WTC11 (cell line): ENCODE results near the gene DTX3L. TPM values are rescaled to one million over a fixed set of nuclear protein-coding genes. Genes with fewer than 3 reads are reported as not detected.

Source experiments
- ATAC-seq: fragments of 200-7000 bp; cut with Tn5 transposase; 2 replicates; pipeline ENCODE4 v1.10.0; 2021; ENCODE audit warnings: mild to moderate bottlenecking, moderate library complexity
- CTCF ChIA-PET: fragments of 300-600 bp; sonication (Branson Sonifier 250); formaldehyde crosslinking; loops from one replicate; lab custom pipeline; 2021; ENCODE audit warnings: antibody characterized with exemption; lab: Charles Lee
- POLR2A ChIA-PET: fragments of 350-600 bp; sonication (Branson Sonifier 250); formaldehyde crosslinking; loops from one replicate; lab custom pipeline; 2021; ENCODE audit warnings: antibody characterized with exemption; lab: Charles Lee
- DNase-seq: peaks from one replicate; pipeline ENCODE4 v3.0.0; 2021; ENCODE audit warnings: low spot score
- H3K27ac Mint-ChIP-seq: 2 replicates; pipeline ENCODE4 v1.8.0; 2021; ENCODE audit warnings: mixed read lengths
- H3K27me3 Mint-ChIP-seq: 2 replicates; pipeline ENCODE4 v1.8.0; 2021; ENCODE audit warnings: low read depth, mild to moderate bottlenecking, moderate library complexity, mixed read lengths
- H3K36me3 Mint-ChIP-seq: 2 replicates; pipeline ENCODE4 v1.8.0; 2021; ENCODE audit warnings: mixed read lengths
- H3K4me1 Mint-ChIP-seq: 2 replicates; pipeline ENCODE4 v1.8.0; 2022; ENCODE audit warnings: mixed read lengths
- H3K4me3 Mint-ChIP-seq: 2 replicates; pipeline ENCODE4 v1.8.0; 2021; ENCODE audit warnings: mild to moderate bottlenecking, moderate library complexity, mixed read lengths
- H3K9me3 Mint-ChIP-seq: 2 replicates; pipeline ENCODE4 v1.8.0; 2021; ENCODE audit warnings: mixed read lengths
- EMX1 ChIP-seq: fragments of 250-450 bp; sonication (Bioruptor Pico); IDR thresholded peaks from 2 replicates; pipeline ENCODE4 v1.8.0; 2021; ENCODE audit warnings: mild to moderate bottlenecking
- FOXJ3 ChIP-seq: sonication (generic); formaldehyde crosslinking; IDR thresholded peaks from 2 replicates; pipeline ENCODE4 v1.9.0; 2021; ENCODE audit warnings: missing genetic modification reagents, mild to moderate bottlenecking, borderline replicate concordance
- FOXK1 ChIP-seq: sonication (generic); formaldehyde crosslinking; IDR thresholded peaks from 2 replicates; pipeline ENCODE4 v1.8.0; 2022; ENCODE audit warnings: mild to moderate bottlenecking, moderate library complexity, missing genetic modification reagents
- FOXP1 ChIP-seq: sonication (generic); formaldehyde crosslinking; IDR thresholded peaks from 2 replicates; pipeline ENCODE4 v1.8.0; 2022; ENCODE audit warnings: missing genetic modification reagents, mild to moderate bottlenecking, moderate library complexity, borderline replicate concordance
- GABPB1 ChIP-seq: sonication (generic); formaldehyde crosslinking; IDR thresholded peaks from 2 replicates; pipeline ENCODE4 v1.8.1; 2023; ENCODE audit warnings: mild to moderate bottlenecking, missing genetic modification reagents
- GRHL2 ChIP-seq: fragments of 250-450 bp; sonication (Bioruptor Pico); IDR thresholded peaks from 2 replicates; pipeline ENCODE4 v1.8.0; 2022; ENCODE audit warnings: mild to moderate bottlenecking, moderate library complexity; ENCODE audit not compliant: insufficient replicate concordance, severe bottlenecking
- HMGA2 ChIP-seq: fragments of 250-450 bp; sonication (Bioruptor Pico); IDR thresholded peaks from 2 replicates; pipeline ENCODE4 v1.4.0; 2021; ENCODE audit warnings: mild to moderate bottlenecking, moderate library complexity
- KAT7 ChIP-seq: sonication (generic); formaldehyde crosslinking; IDR thresholded peaks from 2 replicates; pipeline ENCODE4 v1.8.1; 2023; ENCODE audit warnings: missing genetic modification reagents, mild to moderate bottlenecking, borderline replicate concordance
- OVOL2 ChIP-seq: fragments of 250-450 bp; sonication (Bioruptor Pico); IDR thresholded peaks from 2 replicates; pipeline ENCODE4 v1.9.0; 2021; ENCODE audit warnings: mild to moderate bottlenecking, borderline replicate concordance
- PRRX2 ChIP-seq: fragments of 250-450 bp; sonication (Bioruptor Pico); IDR thresholded peaks from 2 replicates; pipeline ENCODE4 v1.8.0; 2021; ENCODE audit warnings: mild to moderate bottlenecking
- TP53 ChIP-seq: sonication (generic); formaldehyde crosslinking; IDR thresholded peaks from 2 replicates; pipeline ENCODE4 v1.8.1; 2023; ENCODE audit warnings: mild to moderate bottlenecking, missing genetic modification reagents
- ZNF138 ChIP-seq: sonication (generic); formaldehyde crosslinking; conservative IDR thresholded peaks from 2 replicates; pipeline ENCODE4 v1.8.1; 2022; ENCODE audit warnings: mild to moderate bottlenecking, moderate library complexity, missing genetic modification reagents
- ZNF317 ChIP-seq: sonication (generic); formaldehyde crosslinking; IDR thresholded peaks from 2 replicates; pipeline ENCODE4 v1.8.1; 2023; ENCODE audit warnings: low read depth, mild to moderate bottlenecking, moderate library complexity, missing genetic modification reagents, borderline replicate concordance
- ZNF396 ChIP-seq: fragments of 250-450 bp; sonication (Bioruptor Pico); IDR thresholded peaks from 2 replicates; pipeline ENCODE4 v1.8.0; 2021; ENCODE audit warnings: mild to moderate bottlenecking, moderate library complexity, borderline replicate concordance
- ZNF416 ChIP-seq: fragments of 250-450 bp; sonication (Bioruptor Pico); IDR thresholded peaks from 2 replicates; pipeline ENCODE4 v1.9.0; 2021; ENCODE audit warnings: mild to moderate bottlenecking, inconsistent platforms
- ZNF423 ChIP-seq: fragments of 250-450 bp; sonication (Bioruptor Pico); IDR thresholded peaks from 2 replicates; pipeline ENCODE4 v2.1.2; 2022; ENCODE audit warnings: mild to moderate bottlenecking, moderate library complexity
- total RNA-seq: library from RNA; stranded (reverse); gene quantifications from 3 replicates; pipeline ENCODE4 v1.2.3, GENCODE V29; 2021
- TF ChIP-seq, protein P1 (sequence below): sonication (generic); formaldehyde crosslinking; IDR thresholded peaks from 2 replicates; pipeline ENCODE4 v1.8.1; 2023; ENCODE audit warnings: mild to moderate bottlenecking, missing genetic modification reagents, moderate library complexity
- TF ChIP-seq, protein P2 (sequence below): sonication (generic); formaldehyde crosslinking; IDR thresholded peaks from 2 replicates; pipeline ENCODE4 v1.8.1; 2022; ENCODE audit warnings: mild to moderate bottlenecking, missing genetic modification reagents, moderate library complexity, borderline replicate concordance
- TF ChIP-seq, protein P3 (sequence below): sonication (generic); formaldehyde crosslinking; IDR thresholded peaks from 2 replicates; pipeline ENCODE4 v1.8.1; 2023; ENCODE audit warnings: mild to moderate bottlenecking, missing genetic modification reagents, borderline replicate concordance
- TF ChIP-seq, protein P4 (sequence below): fragments of 250-450 bp; sonication (Bioruptor Pico); IDR thresholded peaks from 2 replicates; pipeline ENCODE4 v1.9.0; 2021; ENCODE audit warnings: mild to moderate bottlenecking
- TF ChIP-seq, protein P5 (sequence below): sonication (generic); formaldehyde crosslinking; IDR thresholded peaks from 2 replicates; pipeline ENCODE4 v1.8.0; 2022; ENCODE audit warnings: mild to moderate bottlenecking, missing genetic modification reagents
- TF ChIP-seq, protein P6 (sequence below): fragments of 250-450 bp; sonication (Bioruptor Pico); IDR thresholded peaks from 2 replicates; pipeline ENCODE4 v1.9.0; 2021; ENCODE audit warnings: moderate library complexity, mild to moderate bottlenecking, inconsistent platforms, borderline replicate concordance

DTX3L gene
- total RNA-seq, 1 experiment from 2014 or later, result 4.6 TPM

DNA sequence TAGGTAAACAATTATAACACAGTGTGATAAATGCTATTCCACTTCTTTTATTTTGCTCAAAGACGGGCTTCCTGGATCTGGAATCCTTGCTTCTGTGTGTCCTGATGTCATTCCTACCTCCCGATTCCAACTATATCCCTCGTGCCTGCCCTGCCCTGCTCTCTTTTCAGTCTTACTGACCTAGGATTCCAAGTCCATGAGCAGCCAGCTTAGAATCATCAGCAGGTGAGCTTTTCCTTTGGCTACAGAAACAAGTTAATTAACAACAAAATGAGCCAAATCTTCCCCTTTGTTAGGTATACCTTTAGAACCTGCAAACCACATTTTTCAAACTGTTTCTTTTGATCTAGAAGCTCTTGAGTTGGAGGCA lies 27.5 kb upstream of the DTX3L start:
- Mint-ChIP-seq H3K9me3 (no peaks in the 10 kb centered on the region), H3K27me3 (no peaks in the 10 kb centered on the region), H3K4me1 (peaks cover 30% of the 10 kb centered on the region), H3K4me3 (peak overlapping the region; percentile 3), H3K36me3 (no peaks in the 10 kb centered on the region), H3K27ac (peak overlapping the region; percentile 42)
- ATAC-seq (peak; percentile 82), DNase-seq (no peak)
- TF ChIP-seq FOXP1 (CRISPR knock-in tag) (no peak), GRHL2 (CRISPR knock-in tag) (no peak), FOXJ3 (no peak)
- POLR2A ChIA-PET, result interaction anchor here (0.9 kb wide), 1 partner anchor 22 kb away, joined by 3 read pairs; the partner anchor contains the start of gene KPNA1
- CTCF ChIA-PET, result interaction anchor here (2.0 kb wide), 1 partner anchor 142 kb away, joined by 5 read pairs; no protein-coding TSS in a partner anchor

DNA sequence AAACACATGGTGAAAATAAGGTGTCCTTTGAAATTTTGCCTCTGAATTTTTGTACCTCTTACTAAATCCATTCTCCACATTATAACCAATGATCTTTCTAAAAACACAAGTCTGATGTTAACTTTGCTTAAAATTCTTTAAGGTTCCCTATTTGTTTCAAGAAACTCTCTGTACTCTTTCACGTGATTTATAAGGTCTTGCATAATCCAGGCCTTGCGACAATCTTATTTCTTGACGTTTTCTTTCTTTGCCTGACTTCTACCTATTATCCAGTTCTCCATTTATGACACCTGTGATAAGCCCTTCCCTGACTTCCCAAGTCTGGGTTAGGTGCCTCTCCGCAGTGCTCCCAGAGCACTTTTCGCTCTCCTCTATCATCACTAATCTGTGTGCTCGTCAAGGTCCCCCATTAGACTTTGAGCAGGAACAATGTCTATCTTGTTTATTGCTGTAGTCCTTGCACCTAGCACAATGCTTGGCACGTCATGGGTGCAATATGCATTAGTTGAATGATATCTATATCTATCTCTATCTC lies 25.1 kb upstream of the DTX3L start:
- no peaks in the 10 kb centered on the region for H3K36me3 Mint-ChIP-seq
- peaks cover 30% of the 10 kb centered on the region for H3K4me1 Mint-ChIP-seq
- no peak overlapping the region for H3K27ac Mint-ChIP-seq
- POLR2A ChIA-PET, result no interaction called here
- no peak for TF ChIP-seq TP53 (CRISPR knock-in tag)
- no peak for TF ChIP-seq FOXK1
- TF ChIP-seq, protein P1, sequence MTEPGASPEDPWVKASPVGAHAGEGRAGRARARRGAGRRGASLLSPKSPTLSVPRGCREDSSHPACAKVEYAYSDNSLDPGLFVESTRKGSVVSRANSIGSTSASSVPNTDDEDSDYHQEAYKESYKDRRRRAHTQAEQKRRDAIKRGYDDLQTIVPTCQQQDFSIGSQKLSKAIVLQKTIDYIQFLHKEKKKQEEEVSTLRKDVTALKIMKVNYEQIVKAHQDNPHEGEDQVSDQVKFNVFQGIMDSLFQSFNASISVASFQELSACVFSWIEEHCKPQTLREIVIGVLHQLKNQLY, result no peak
- no peak for TF ChIP-seq ZNF396 (CRISPR knock-in tag)
- TF ChIP-seq, protein P2, sequence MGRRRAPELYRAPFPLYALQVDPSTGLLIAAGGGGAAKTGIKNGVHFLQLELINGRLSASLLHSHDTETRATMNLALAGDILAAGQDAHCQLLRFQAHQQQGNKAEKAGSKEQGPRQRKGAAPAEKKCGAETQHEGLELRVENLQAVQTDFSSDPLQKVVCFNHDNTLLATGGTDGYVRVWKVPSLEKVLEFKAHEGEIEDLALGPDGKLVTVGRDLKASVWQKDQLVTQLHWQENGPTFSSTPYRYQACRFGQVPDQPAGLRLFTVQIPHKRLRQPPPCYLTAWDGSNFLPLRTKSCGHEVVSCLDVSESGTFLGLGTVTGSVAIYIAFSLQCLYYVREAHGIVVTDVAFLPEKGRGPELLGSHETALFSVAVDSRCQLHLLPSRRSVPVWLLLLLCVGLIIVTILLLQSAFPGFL (CRISPR knock-in tag), result no peak
- TF ChIP-seq ZNF138, result no peak
- no peak for TF ChIP-seq OVOL2 (CRISPR knock-in tag)
- TF ChIP-seq, protein P3, sequence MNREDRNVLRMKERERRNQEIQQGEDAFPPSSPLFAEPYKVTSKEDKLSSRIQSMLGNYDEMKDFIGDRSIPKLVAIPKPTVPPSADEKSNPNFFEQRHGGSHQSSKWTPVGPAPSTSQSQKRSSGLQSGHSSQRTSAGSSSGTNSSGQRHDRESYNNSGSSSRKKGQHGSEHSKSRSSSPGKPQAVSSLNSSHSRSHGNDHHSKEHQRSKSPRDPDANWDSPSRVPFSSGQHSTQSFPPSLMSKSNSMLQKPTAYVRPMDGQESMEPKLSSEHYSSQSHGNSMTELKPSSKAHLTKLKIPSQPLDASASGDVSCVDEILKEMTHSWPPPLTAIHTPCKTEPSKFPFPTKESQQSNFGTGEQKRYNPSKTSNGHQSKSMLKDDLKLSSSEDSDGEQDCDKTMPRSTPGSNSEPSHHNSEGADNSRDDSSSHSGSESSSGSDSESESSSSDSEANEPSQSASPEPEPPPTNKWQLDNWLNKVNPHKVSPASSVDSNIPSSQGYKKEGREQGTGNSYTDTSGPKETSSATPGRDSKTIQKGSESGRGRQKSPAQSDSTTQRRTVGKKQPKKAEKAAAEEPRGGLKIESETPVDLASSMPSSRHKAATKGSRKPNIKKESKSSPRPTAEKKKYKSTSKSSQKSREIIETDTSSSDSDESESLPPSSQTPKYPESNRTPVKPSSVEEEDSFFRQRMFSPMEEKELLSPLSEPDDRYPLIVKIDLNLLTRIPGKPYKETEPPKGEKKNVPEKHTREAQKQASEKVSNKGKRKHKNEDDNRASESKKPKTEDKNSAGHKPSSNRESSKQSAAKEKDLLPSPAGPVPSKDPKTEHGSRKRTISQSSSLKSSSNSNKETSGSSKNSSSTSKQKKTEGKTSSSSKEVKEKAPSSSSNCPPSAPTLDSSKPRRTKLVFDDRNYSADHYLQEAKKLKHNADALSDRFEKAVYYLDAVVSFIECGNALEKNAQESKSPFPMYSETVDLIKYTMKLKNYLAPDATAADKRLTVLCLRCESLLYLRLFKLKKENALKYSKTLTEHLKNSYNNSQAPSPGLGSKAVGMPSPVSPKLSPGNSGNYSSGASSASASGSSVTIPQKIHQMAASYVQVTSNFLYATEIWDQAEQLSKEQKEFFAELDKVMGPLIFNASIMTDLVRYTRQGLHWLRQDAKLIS (CRISPR knock-in tag), result no peak
- no peak for TF ChIP-seq PRRX2 (CRISPR knock-in tag)
- TF ChIP-seq, protein P4, sequence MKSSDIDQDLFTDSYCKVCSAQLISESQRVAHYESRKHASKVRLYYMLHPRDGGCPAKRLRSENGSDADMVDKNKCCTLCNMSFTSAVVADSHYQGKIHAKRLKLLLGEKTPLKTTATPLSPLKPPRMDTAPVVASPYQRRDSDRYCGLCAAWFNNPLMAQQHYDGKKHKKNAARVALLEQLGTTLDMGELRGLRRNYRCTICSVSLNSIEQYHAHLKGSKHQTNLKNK (CRISPR knock-in tag), result no peak
- TF ChIP-seq ZNF416, result no peak
- TF ChIP-seq EMX1, result no peak
- no peak for TF ChIP-seq ZNF317 (CRISPR knock-in tag)
- TF ChIP-seq GABPB1 (CRISPR knock-in tag), result no peak
- TF ChIP-seq ZNF423 (CRISPR knock-in tag), result no peak
- no peak for TF ChIP-seq KAT7 (CRISPR knock-in tag)
- TF ChIP-seq, protein P5, sequence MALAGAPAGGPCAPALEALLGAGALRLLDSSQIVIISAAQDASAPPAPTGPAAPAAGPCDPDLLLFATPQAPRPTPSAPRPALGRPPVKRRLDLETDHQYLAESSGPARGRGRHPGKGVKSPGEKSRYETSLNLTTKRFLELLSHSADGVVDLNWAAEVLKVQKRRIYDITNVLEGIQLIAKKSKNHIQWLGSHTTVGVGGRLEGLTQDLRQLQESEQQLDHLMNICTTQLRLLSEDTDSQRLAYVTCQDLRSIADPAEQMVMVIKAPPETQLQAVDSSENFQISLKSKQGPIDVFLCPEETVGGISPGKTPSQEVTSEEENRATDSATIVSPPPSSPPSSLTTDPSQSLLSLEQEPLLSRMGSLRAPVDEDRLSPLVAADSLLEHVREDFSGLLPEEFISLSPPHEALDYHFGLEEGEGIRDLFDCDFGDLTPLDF, result no peak
- no peak for TF ChIP-seq HMGA2 (CRISPR knock-in tag)
- TF ChIP-seq, protein P6, sequence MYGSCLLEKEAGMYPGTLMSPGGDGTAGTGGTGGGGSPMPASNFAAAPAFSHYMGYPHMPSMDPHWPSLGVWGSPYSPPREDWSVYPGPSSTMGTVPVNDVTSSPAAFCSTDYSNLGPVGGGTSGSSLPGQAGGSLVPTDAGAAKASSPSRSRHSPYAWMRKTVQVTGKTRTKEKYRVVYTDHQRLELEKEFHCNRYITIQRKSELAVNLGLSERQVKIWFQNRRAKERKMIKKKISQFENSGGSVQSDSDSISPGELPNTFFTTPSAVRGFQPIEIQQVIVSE, result no peak
- ATAC-seq, result no peak
- no peaks in the 10 kb centered on the region for H3K27me3 Mint-ChIP-seq
- no peaks in the 10 kb centered on the region for H3K9me3 Mint-ChIP-seq
- CTCF ChIA-PET, result interaction anchor here (0.7 kb wide), 1 partner anchor 660 kb away, joined by 3 read pairs; no protein-coding TSS in a partner anchor
- DNase-seq, result no peak
- H3K4me3 Mint-ChIP-seq, result no peak overlapping the region
